GM19455 (cell line): ENCODE measurements around the gene DHX35.

Source experiments
- ATAC-seq: cut with Tn5 transposase; IDR thresholded peaks from one replicate; pipeline ENCODE4 v1.9.1; 2021; ENCODE audit not compliant: unreplicated experiment

Gene DHX35

GRCh38 chr20:38962044-38962927, at the start of gene DHX35:
Gene DHX35 (plus strand): TSS chr20:38962344. CDS start chr20:38962368, 24 bp downstream.
- ATAC-seq = peak; percentile 98

GRCh38 chr20:38915355-38915754, 46.8 kb upstream of the DHX35 start:
- no peak for ATAC-seq

GRCh38 chr20:38917657-38918056, 44.5 kb upstream of the DHX35 start:
- ATAC-seq = no peak

GRCh38 chr20:38918172-38918571, 44.0 kb upstream of the DHX35 start:
- ATAC-seq = no peak

- ATAC-seq = no peak
These were observed 42.5 kb upstream of the DHX35 start for GRCh38 chr20:38919683-38920082.

GRCh38 chr20:38920411-38920810, 41.7 kb upstream of the DHX35 start:
- no peak for ATAC-seq

GRCh38 chr20:38920851-38921250, 41.3 kb upstream of the DHX35 start:
- ATAC-seq = no peak

- no peak for ATAC-seq
These were observed 37.4 kb upstream of the DHX35 start for GRCh38 chr20:38924718-38925117.

GRCh38 chr20:38926142-38926933, 35.8 kb upstream of the DHX35 start, which contains the start of gene FAM83D:
Gene FAM83D (plus strand): TSS chr20:38926417. CDS start chr20:38926443, 26 bp downstream.
- peak; percentile 90 for ATAC-seq

GRCh38 chr20:38926934-38927616, 35.1 kb upstream of the DHX35 start:
- ATAC-seq = no peak

GRCh38 chr20:38927902-38928578, 34.1 kb upstream of the DHX35 start:
- ATAC-seq = no peak

- no peak for ATAC-seq
These were observed 31.9 kb upstream of the DHX35 start for GRCh38 chr20:38930242-38930569.

GRCh38 chr20:38931984-38932383, 30.2 kb upstream of the DHX35 start:
- no peak for ATAC-seq

- no peak for ATAC-seq
These were observed 29.6 kb upstream of the DHX35 start for GRCh38 chr20:38932457-38933120.

- ATAC-seq = no peak
These were observed 27.6 kb upstream of the DHX35 start for GRCh38 chr20:38934530-38934929.

GRCh38 chr20:38935285-38935684, 26.9 kb upstream of the DHX35 start:
- ATAC-seq = no peak

GRCh38 chr20:38935967-38936407, 26.2 kb upstream of the DHX35 start:
- ATAC-seq = no peak

GRCh38 chr20:38937000-38937399, 25.1 kb upstream of the DHX35 start:
- ATAC-seq = no peak

- ATAC-seq = no peak
These were observed 24.1 kb upstream of the DHX35 start for GRCh38 chr20:38937978-38938473.

- ATAC-seq = no peak
These were observed 22.5 kb upstream of the DHX35 start for GRCh38 chr20:38939686-38940085.
